IMR-90 (cell line): Measurements from ENCODE around the gene TELO2. TPM values are rescaled to one million over a fixed set of nuclear protein-coding genes. Genes with fewer than 3 reads are reported as not detected.

Experiments
- ATAC-seq: fragments of 200-7000 bp; cut with Tn5 transposase; 2 replicates; pipeline ENCODE4 v1.9.1; 2020; ENCODE audit warnings: low read depth, mild to moderate bottlenecking, moderate library complexity
- BruUV-seq: library from RNA; stranded (reverse); fragments of 400-500 nt; replicated peaks from 2 replicates; lab custom pipeline; 2021; lab: Mats Ljungman, UMichigan
- CTCF ChIA-PET: fragments of 300-600 bp; formaldehyde crosslinking; extraction: SDS; loops from one replicate; lab custom pipeline; 2021; ENCODE audit warnings: antibody characterized with exemption; lab: Yijun Ruan, JAX
- POLR2A ChIA-PET: fragments of 300-600 bp; sonication (Branson Sonifier 250); formaldehyde crosslinking; loops from one replicate; lab custom pipeline; 2022; ENCODE audit warnings: antibody characterized with exemption; ENCODE audit not compliant: unreplicated experiment; lab: Charles Lee
- DNase-seq: peaks from one replicate; pipeline ENCODE4 v3.0.0; 2013
- H2AFZ ChIP-seq: replicated peaks from 2 replicates; pipeline ENCODE3; 2013; ENCODE audit warnings: low read length, mild to moderate bottlenecking; ENCODE audit not compliant: poor library complexity
- H2AK5ac ChIP-seq: 2 replicates; pipeline ENCODE4 v1.6.1; 2013; ENCODE audit warnings: low read depth, low read length, inconsistent platforms
- H2AK9ac ChIP-seq: replicated peaks from 2 replicates; pipeline ENCODE3; 2013; ENCODE audit warnings: mild to moderate bottlenecking, low read depth, low read length, moderate library complexity; ENCODE audit not compliant: poor library complexity
- H2BK120ac ChIP-seq: 2 replicates; pipeline ENCODE4 v1.6.1; 2013; ENCODE audit warnings: low read depth, low read length, inconsistent platforms
- H2BK15ac ChIP-seq: 3 replicates; pipeline ENCODE4 v1.6.1; 2013; ENCODE audit warnings: low read depth, low read length, inconsistent platforms
- H2BK20ac ChIP-seq: 2 replicates; pipeline ENCODE4 v1.6.1; 2013; ENCODE audit warnings: low read depth, mild to moderate bottlenecking, inconsistent platforms, low read length, moderate library complexity
- H2BK5ac ChIP-seq: 2 replicates; pipeline ENCODE4 v1.6.1; 2013; ENCODE audit warnings: mild to moderate bottlenecking, low read depth, low read length, inconsistent platforms; ENCODE audit not compliant: poor library complexity, severe bottlenecking
- H3K14ac ChIP-seq: replicated peaks from 2 replicates; pipeline ENCODE4 v1.6.1; 2013; ENCODE audit warnings: low read depth, low read length, inconsistent platforms
- H3K18ac ChIP-seq: 2 replicates; pipeline ENCODE4 v1.6.1; 2013; ENCODE audit warnings: low read depth, low read length, control low read depth
- H3K23ac ChIP-seq: 2 replicates; pipeline ENCODE4 v1.6.1; 2013; ENCODE audit warnings: low read depth, low read length, inconsistent platforms
- H3K27ac ChIP-seq: 2 replicates; pipeline ENCODE4 v1.5.1; 2013; ENCODE audit warnings: mild to moderate bottlenecking, control low read depth, low read length; ENCODE audit not compliant: insufficient read depth
- H3K27me3 ChIP-seq: 2 replicates; pipeline ENCODE4 v1.6.1; 2013; ENCODE audit warnings: low read length; ENCODE audit not compliant: control insufficient read depth, insufficient read depth
- H3K36me3 ChIP-seq: 2 replicates; pipeline ENCODE4 v1.6.1; 2013; ENCODE audit warnings: low read length, mixed read lengths; ENCODE audit not compliant: control insufficient read depth, insufficient read depth
- H3K4ac ChIP-seq: 2 replicates; pipeline ENCODE4 v1.6.1; 2013; ENCODE audit warnings: low read depth, low read length, inconsistent platforms
- H3K4me1 ChIP-seq: 2 replicates; pipeline ENCODE4 v1.6.1; 2013; ENCODE audit warnings: low read length, mixed read lengths; ENCODE audit not compliant: control insufficient read depth, insufficient read depth
- H3K4me2 ChIP-seq: 2 replicates; pipeline ENCODE4 v1.6.1; 2013; ENCODE audit warnings: low read depth, mild to moderate bottlenecking, control low read depth, low read length, moderate library complexity
- H3K4me3 ChIP-seq: 2 replicates; pipeline ENCODE4 v1.5.1; 2013; ENCODE audit warnings: low read depth, mild to moderate bottlenecking, control low read depth, low read length, moderate library complexity; ENCODE audit not compliant: insufficient read depth
- H3K56ac ChIP-seq: 2 replicates; pipeline ENCODE4 v1.6.1; 2013; ENCODE audit warnings: low read length, inconsistent platforms; ENCODE audit not compliant: insufficient read depth; ENCODE audit errors: extremely low read depth
- H3K79me1 ChIP-seq, 2 experiments: 2 replicates each; pipeline ENCODE4 v1.6.1; 2013; ENCODE audit warnings: low read length in 2 of 2, inconsistent platforms in 1 of 2, low read depth in 1 of 2
- H3K9ac ChIP-seq: 2 replicates; pipeline ENCODE4 v1.6.1; 2013; ENCODE audit warnings: low read depth, low read length, control low read depth
- H3K9me1 ChIP-seq: 2 replicates; pipeline ENCODE4 v1.6.1; 2013; ENCODE audit warnings: low read length, inconsistent platforms; ENCODE audit not compliant: insufficient read depth
- H3K9me3 ChIP-seq: 2 replicates; pipeline ENCODE4 v1.6.1; 2013; ENCODE audit warnings: low read length; ENCODE audit not compliant: control insufficient read depth, insufficient read depth
- H4K20me1 ChIP-seq: 2 replicates; pipeline ENCODE4 v1.6.1; 2013; ENCODE audit warnings: low read length, inconsistent platforms; ENCODE audit not compliant: insufficient read depth
- H4K5ac ChIP-seq: 2 replicates; pipeline ENCODE4 v1.6.1; 2013; ENCODE audit warnings: mild to moderate bottlenecking, low read depth, low read length, control low read depth
- H4K8ac ChIP-seq, 2 experiments: 2 replicates each; pipeline ENCODE4 v1.6.1; 2013; ENCODE audit warnings: low read depth in 2 of 2, low read length in 2 of 2, control low read depth in 1 of 2, inconsistent platforms in 1 of 2
- H4K91ac ChIP-seq: 2 replicates; pipeline ENCODE4 v1.6.1; 2013; ENCODE audit warnings: low read depth, low read length, inconsistent platforms; ENCODE audit not compliant: insufficient read depth
- BHLHE40 ChIP-seq: fragments of 150-350 bp; IDR thresholded peaks from 2 replicates; pipeline ENCODE4 v1.6.1; 2016; ENCODE audit warnings: mild to moderate bottlenecking, low read depth, low read length
- CEBPB ChIP-seq: IDR thresholded peaks from 2 replicates; pipeline ENCODE4 v1.6.1; 2012; ENCODE audit warnings: low read depth, low read length, improper control_type of control experiment
- CHD1 ChIP-seq: IDR thresholded peaks from 2 replicates; pipeline ENCODE4 v1.6.1; 2012; ENCODE audit warnings: low read depth, low read length, improper control_type of control experiment
- FOS ChIP-seq: fragments of 150-350 bp; IDR thresholded peaks from 2 replicates; pipeline ENCODE4 v1.6.1; 2016; ENCODE audit warnings: low read depth, low read length
- MAFK ChIP-seq: IDR thresholded peaks from 2 replicates; pipeline ENCODE4 v1.6.1; 2012; ENCODE audit warnings: low read depth, low read length, improper control_type of control experiment
- MAZ ChIP-seq: IDR thresholded peaks from 2 replicates; pipeline ENCODE4 v1.6.1; 2012; ENCODE audit warnings: low read depth, mild to moderate bottlenecking, low read length, improper control_type of control experiment, moderate library complexity, borderline replicate concordance
- MXI1 ChIP-seq: IDR thresholded peaks from 2 replicates; pipeline ENCODE4 v1.6.1; 2012; ENCODE audit warnings: low read depth, mild to moderate bottlenecking, low read length, moderate library complexity, borderline replicate concordance
- NFE2L2 ChIP-seq: fragments of 150-350 bp; IDR thresholded peaks from 2 replicates; pipeline ENCODE4 v1.6.1; 2016; ENCODE audit warnings: low read depth, mild to moderate bottlenecking, low read length
- POLR2A ChIP-seq: IDR thresholded peaks from 2 replicates; pipeline ENCODE4 v1.6.1; 2012; ENCODE audit warnings: mild to moderate bottlenecking, low read depth, low read length
- RAD21 ChIP-seq: IDR thresholded peaks from 2 replicates; pipeline ENCODE4 v1.6.1; 2012; ENCODE audit warnings: low read length, improper control_type of control experiment
- RCOR1 ChIP-seq: IDR thresholded peaks from 2 replicates; pipeline ENCODE4 v1.6.1; 2012; ENCODE audit warnings: mild to moderate bottlenecking, low read length, improper control_type of control experiment; ENCODE audit not compliant: insufficient replicate concordance
- RFX5 ChIP-seq: IDR thresholded peaks from 2 replicates; pipeline ENCODE4 v1.8.0; 2012; ENCODE audit warnings: low read depth, mild to moderate bottlenecking, low read length, moderate library complexity
- SMC3 ChIP-seq: fragments of 150-350 bp; IDR thresholded peaks from 2 replicates; pipeline ENCODE4 v1.6.1; 2016; ENCODE audit warnings: low read depth, mild to moderate bottlenecking, antibody characterized with exemption, low read length, moderate library complexity
- WGBS, 2 experiments: methylation state at CpG; one replicate each; pipeline versions ENCODE4 v1.1.5 to v1.1.7; 2013; ENCODE audit warnings: missing lambda C conversion rate in 2 of 2; ENCODE audit not compliant: insufficient read length in 1 of 2; ENCODE audit errors: extremely low coverage in 2 of 2; 5-methylcytosine and 5-hydroxymethylcytosine counted together
- dilution Hi-C: fragments of 300-500 bp; cut with HindIII; formaldehyde crosslinking; loops from one replicate; pipeline ENCODE4 v1.14.3; 2018; ENCODE audit warnings: low sequenced_read_pairs; ENCODE audit not compliant: unreplicated experiment
- in situ Hi-C: fragments of 300-500 bp; cut with MboI; formaldehyde crosslinking; loops from 3 replicates; pipeline ENCODE4 v1.14.3; 2019; ENCODE audit warnings: low sequenced_read_pairs, inconsistent platforms, mixed read lengths
- intact Hi-C: fragments of 100-400 bp; cut with micrococcal nuclease; formaldehyde crosslinking; loops from 2 replicates; pipeline ENCODE4 v1.10.0; 2022
- polyA plus RNA-seq, 3 experiments: library from polyadenylated mRNA; depleted of rRNA; stranded (reverse); fragments of >200 nt; gene quantifications; 2 replicates each; pipeline ENCODE4 v1.2.3, GENCODE V29; 2012; ENCODE audit warnings: low replicate concordance in 1 of 3
- total RNA-seq: library from RNA; depleted of rRNA; stranded (reverse); fragments of >200 nt; gene quantifications from 2 replicates; pipeline ENCODE4 v1.2.3, GENCODE V29; 2012
- TF ChIP-seq, protein P1 (sequence below): conservative IDR thresholded peaks from 2 replicates; pipeline ENCODE4 v1.5.1; 2012; ENCODE audit warnings: mild to moderate bottlenecking, low read depth, low read length, improper control_type of control experiment
- TF ChIP-seq, protein P2 (sequence below): fragments of 150-350 bp; IDR thresholded peaks from 2 replicates; pipeline ENCODE4 v1.6.1; 2017; ENCODE audit warnings: mild to moderate bottlenecking, antibody characterized with exemption, low read length, low read depth
- TF ChIP-seq, protein P3 (sequence below): fragments of 150-350 bp; IDR thresholded peaks from 2 replicates; pipeline ENCODE4 v1.6.1; 2016; ENCODE audit warnings: low read depth, mild to moderate bottlenecking, low read length, moderate library complexity, borderline replicate concordance

TELO2 gene
- total and polyA plus RNA-seq, 2 of the 4 experiments (the other 2 are of a cell fraction): 6.6 to 26.6 TPM

DNA sequence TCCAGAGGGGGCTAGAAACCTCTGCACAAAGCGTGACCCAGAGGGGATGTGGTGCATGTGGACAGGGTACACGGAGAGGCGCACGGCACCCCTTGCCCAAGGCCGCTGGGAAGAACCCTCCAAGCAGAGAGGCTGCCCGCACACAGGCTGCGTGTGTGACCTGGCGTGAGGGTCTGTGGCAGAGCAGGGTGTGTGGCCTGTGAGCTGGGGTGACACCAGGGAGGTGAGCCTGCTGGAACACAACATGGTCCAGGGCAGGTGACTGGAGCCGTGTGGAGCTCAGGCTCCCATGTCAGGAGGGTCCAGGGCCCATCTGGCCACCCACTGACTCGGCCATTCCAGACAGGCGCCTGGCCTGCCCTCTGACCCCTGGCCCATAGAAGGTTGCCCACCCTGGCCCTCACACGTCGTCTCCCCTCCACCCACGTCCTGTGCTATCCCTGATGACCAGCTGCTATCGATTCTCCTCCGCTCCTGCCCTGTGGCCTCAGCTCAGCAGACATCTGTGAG lies 25.5 kb downstream of the TELO2 start:
- no peak overlapping the region for H2BK120ac ChIP-seq
- no peaks in the 10 kb centered on the region for H3K27me3 ChIP-seq
- no peak overlapping the region for H4K5ac ChIP-seq
- H2AFZ ChIP-seq: no peak overlapping the region
- H3K14ac ChIP-seq: no peak overlapping the region
- peaks cover 14% of the 10 kb centered on the region for H3K36me3 ChIP-seq
- H4K20me1 ChIP-seq: no peaks in the 10 kb centered on the region
- no peak overlapping the region for H3K4ac ChIP-seq
- H2BK5ac ChIP-seq: no peak overlapping the region
- no peak for DNase-seq
- no peak overlapping the region for H3K18ac ChIP-seq
- no peak overlapping the region for H2AK5ac ChIP-seq
- no peaks in the 10 kb centered on the region for H3K79me1 ChIP-seq
- no peak overlapping the region for H3K4me2 ChIP-seq
- 77% methylated on average over 5 of the region's 16 CpGs; no CpG with 5 or more reads in 1 of the 2 experiments for WGBS, 2 experiments
- TF ChIP-seq BHLHE40 (no peak), NFE2L2 (no peak), MXI1 (no peak), POLR2A (no peak), RAD21 (no peak), CEBPB (no peak), MAFK (no peak), FOS (no peak), RFX5 (no peak), RCOR1 (no peak), CHD1 (no peak), SMC3 (no peak), MAZ (no peak)
- TF ChIP-seq, protein P1, sequence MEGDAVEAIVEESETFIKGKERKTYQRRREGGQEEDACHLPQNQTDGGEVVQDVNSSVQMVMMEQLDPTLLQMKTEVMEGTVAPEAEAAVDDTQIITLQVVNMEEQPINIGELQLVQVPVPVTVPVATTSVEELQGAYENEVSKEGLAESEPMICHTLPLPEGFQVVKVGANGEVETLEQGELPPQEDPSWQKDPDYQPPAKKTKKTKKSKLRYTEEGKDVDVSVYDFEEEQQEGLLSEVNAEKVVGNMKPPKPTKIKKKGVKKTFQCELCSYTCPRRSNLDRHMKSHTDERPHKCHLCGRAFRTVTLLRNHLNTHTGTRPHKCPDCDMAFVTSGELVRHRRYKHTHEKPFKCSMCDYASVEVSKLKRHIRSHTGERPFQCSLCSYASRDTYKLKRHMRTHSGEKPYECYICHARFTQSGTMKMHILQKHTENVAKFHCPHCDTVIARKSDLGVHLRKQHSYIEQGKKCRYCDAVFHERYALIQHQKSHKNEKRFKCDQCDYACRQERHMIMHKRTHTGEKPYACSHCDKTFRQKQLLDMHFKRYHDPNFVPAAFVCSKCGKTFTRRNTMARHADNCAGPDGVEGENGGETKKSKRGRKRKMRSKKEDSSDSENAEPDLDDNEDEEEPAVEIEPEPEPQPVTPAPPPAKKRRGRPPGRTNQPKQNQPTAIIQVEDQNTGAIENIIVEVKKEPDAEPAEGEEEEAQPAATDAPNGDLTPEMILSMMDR: no peak
- TF ChIP-seq, protein P2, sequence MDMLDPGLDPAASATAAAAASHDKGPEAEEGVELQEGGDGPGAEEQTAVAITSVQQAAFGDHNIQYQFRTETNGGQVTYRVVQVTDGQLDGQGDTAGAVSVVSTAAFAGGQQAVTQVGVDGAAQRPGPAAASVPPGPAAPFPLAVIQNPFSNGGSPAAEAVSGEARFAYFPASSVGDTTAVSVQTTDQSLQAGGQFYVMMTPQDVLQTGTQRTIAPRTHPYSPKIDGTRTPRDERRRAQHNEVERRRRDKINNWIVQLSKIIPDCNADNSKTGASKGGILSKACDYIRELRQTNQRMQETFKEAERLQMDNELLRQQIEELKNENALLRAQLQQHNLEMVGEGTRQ: no peak
- TF ChIP-seq, protein P3, sequence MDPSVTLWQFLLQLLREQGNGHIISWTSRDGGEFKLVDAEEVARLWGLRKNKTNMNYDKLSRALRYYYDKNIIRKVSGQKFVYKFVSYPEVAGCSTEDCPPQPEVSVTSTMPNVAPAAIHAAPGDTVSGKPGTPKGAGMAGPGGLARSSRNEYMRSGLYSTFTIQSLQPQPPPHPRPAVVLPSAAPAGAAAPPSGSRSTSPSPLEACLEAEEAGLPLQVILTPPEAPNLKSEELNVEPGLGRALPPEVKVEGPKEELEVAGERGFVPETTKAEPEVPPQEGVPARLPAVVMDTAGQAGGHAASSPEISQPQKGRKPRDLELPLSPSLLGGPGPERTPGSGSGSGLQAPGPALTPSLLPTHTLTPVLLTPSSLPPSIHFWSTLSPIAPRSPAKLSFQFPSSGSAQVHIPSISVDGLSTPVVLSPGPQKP: no peak
- dilution Hi-C loops: no loop called here
- H4K91ac ChIP-seq: no peak overlapping the region
- H2AK9ac ChIP-seq: no peak overlapping the region
- H3K27ac ChIP-seq: no peak overlapping the region
- no peak for ATAC-seq
- no peak overlapping the region for H3K56ac ChIP-seq
- H3K4me3 ChIP-seq: no peak overlapping the region
- no peak overlapping the region for H3K23ac ChIP-seq
- H3K9me3 ChIP-seq: peaks cover 4% of the 10 kb centered on the region
- no peak overlapping the region for H2BK15ac ChIP-seq
- H4K8ac ChIP-seq: no peak overlapping the region
- no TSS peak for BruUV-seq
- H3K4me1 ChIP-seq: no peaks in the 10 kb centered on the region
- H3K9me1 ChIP-seq: no peaks in the 10 kb centered on the region
- H3K9ac ChIP-seq: no peak overlapping the region
- intact Hi-C loops: no loop called here
- POLR2A ChIA-PET: no interaction called here
- in situ Hi-C loops: no loop called here
- no peak overlapping the region for H2BK20ac ChIP-seq
- CTCF ChIA-PET: no interaction called here
